H9 (cell line): ENCODE measurements around the gene GPR82. TPM values are rescaled to one million over a fixed set of nuclear protein-coding genes. Genes with fewer than 3 reads are reported as not detected.

ENCODE experiments used
- DNase-seq: peaks from one replicate; pipeline ENCODE4 v3.0.0-alpha.2; 2017
- H2AFZ ChIP-seq: one replicate; pipeline ENCODE4 v1.6.1; 2013; ENCODE audit warnings: mild to moderate bottlenecking, low read length, control low read depth, moderate library complexity
- H2AK5ac ChIP-seq: 2 replicates; pipeline ENCODE4 v1.6.1; 2013; ENCODE audit warnings: low read length, control low read depth, mixed read lengths; ENCODE audit not compliant: insufficient read length
- H2BK120ac ChIP-seq: one replicate; pipeline ENCODE4 v1.6.1; 2013; ENCODE audit warnings: low read depth, mild to moderate bottlenecking, low read length, control low read depth, inconsistent platforms; ENCODE audit not compliant: poor library complexity, severe bottlenecking
- H2BK12ac ChIP-seq: 2 replicates; pipeline ENCODE4 v1.6.1; 2013; ENCODE audit warnings: low read length, control low read depth, mixed read lengths, low read depth; ENCODE audit not compliant: insufficient read length
- H2BK15ac ChIP-seq: 2 replicates; pipeline ENCODE4 v1.6.1; 2013; ENCODE audit warnings: low read depth, low read length, control low read depth
- H2BK20ac ChIP-seq: one replicate; pipeline ENCODE4 v1.6.1; 2013; ENCODE audit warnings: low read depth, mild to moderate bottlenecking, low read length, control low read depth, inconsistent platforms; ENCODE audit not compliant: poor library complexity, severe bottlenecking
- H2BK5ac ChIP-seq: 2 replicates; pipeline ENCODE4 v1.6.1; 2013; ENCODE audit warnings: low read length, control low read depth, mixed read lengths; ENCODE audit not compliant: insufficient read length
- H3K14ac ChIP-seq: 2 replicates; pipeline ENCODE4 v1.6.1; 2013; ENCODE audit warnings: low read length, control low read depth; ENCODE audit not compliant: insufficient read depth
- H3K18ac ChIP-seq: 2 replicates; pipeline ENCODE4 v1.6.1; 2013; ENCODE audit warnings: low read depth, mild to moderate bottlenecking, mixed read lengths, low read length, control low read depth; ENCODE audit not compliant: insufficient read length
- H3K23ac ChIP-seq: 2 replicates; pipeline ENCODE4 v1.6.1; 2013; ENCODE audit warnings: low read length, control low read depth, mixed read lengths, low read depth; ENCODE audit not compliant: insufficient read length
- H3K23me2 ChIP-seq: 2 replicates; pipeline ENCODE4 v1.6.1; 2013; ENCODE audit warnings: low read depth, mild to moderate bottlenecking, mixed read lengths, low read length, control low read depth; ENCODE audit not compliant: insufficient read length, poor library complexity, severe bottlenecking
- H3K27ac ChIP-seq: 2 replicates; pipeline ENCODE4 v1.5.1; 2013; ENCODE audit warnings: low read length, control low read depth, mixed read lengths, low read depth; ENCODE audit not compliant: insufficient read length
- H3K27me3 ChIP-seq: 2 replicates; pipeline ENCODE4 v1.6.1; 2013; ENCODE audit warnings: low read length, control low read depth, inconsistent platforms; ENCODE audit not compliant: insufficient read depth
- H3K4ac ChIP-seq: 2 replicates; pipeline ENCODE4 v1.6.1; 2013; ENCODE audit warnings: low read depth, mild to moderate bottlenecking, control low read depth, inconsistent platforms, low read length, moderate library complexity
- H3K4me1 ChIP-seq: 2 replicates; pipeline ENCODE4 v1.6.1; 2013; ENCODE audit warnings: low read length, control low read depth, inconsistent platforms; ENCODE audit not compliant: insufficient read depth
- H3K4me2 ChIP-seq: 2 replicates; pipeline ENCODE4 v1.6.1; 2013; ENCODE audit warnings: low read length, control low read depth, mixed read lengths; ENCODE audit not compliant: insufficient read length, insufficient read depth
- H3K56ac ChIP-seq: 2 replicates; pipeline ENCODE4 v1.6.1; 2013; ENCODE audit warnings: low read depth, mild to moderate bottlenecking, mixed read lengths, low read length, control low read depth; ENCODE audit not compliant: insufficient read length
- H3K79me1 ChIP-seq: 2 replicates; pipeline ENCODE4 v1.6.1; 2013; ENCODE audit warnings: low read depth, mild to moderate bottlenecking, moderate library complexity, low read length, control low read depth, inconsistent platforms; ENCODE audit not compliant: insufficient read depth, poor library complexity, severe bottlenecking
- H3K79me2 ChIP-seq: 2 replicates; pipeline ENCODE4 v1.6.1; 2013; ENCODE audit warnings: low read length, control low read depth, inconsistent platforms; ENCODE audit not compliant: insufficient read depth
- H3K9ac ChIP-seq: 2 replicates; pipeline ENCODE4 v1.6.1; 2013; ENCODE audit warnings: low read length, control low read depth, mixed read lengths; ENCODE audit not compliant: insufficient read length; ENCODE audit errors: extremely low read depth
- H3K9me3 ChIP-seq: one replicate; pipeline ENCODE4 v1.6.1; 2013; ENCODE audit warnings: low read depth, low read length, inconsistent platforms; ENCODE audit not compliant: control insufficient read depth
- H3T11ph ChIP-seq: one replicate; pipeline ENCODE4 v1.6.1; 2013; ENCODE audit warnings: mild to moderate bottlenecking, low read length, control low read depth, inconsistent platforms
- H4K20me1 ChIP-seq: one replicate; pipeline ENCODE4 v1.6.1; 2013; ENCODE audit not compliant: control insufficient read depth, insufficient read length, insufficient read depth
- H4K5ac ChIP-seq: 2 replicates; pipeline ENCODE4 v1.6.1; 2013; ENCODE audit warnings: low read depth, mild to moderate bottlenecking, mixed read lengths, low read length, control low read depth; ENCODE audit not compliant: insufficient read length
- H4K8ac ChIP-seq: replicated peaks from 2 replicates; pipeline ENCODE4 v1.6.1; 2013; ENCODE audit warnings: low read length, control low read depth, mixed read lengths, low read depth; ENCODE audit not compliant: insufficient read length
- H4K91ac ChIP-seq: 2 replicates; pipeline ENCODE4 v1.6.1; 2013; ENCODE audit warnings: low read depth, mild to moderate bottlenecking, moderate library complexity, mixed read lengths, low read length, control low read depth; ENCODE audit not compliant: insufficient read length
- H3K27ac Mint-ChIP-seq, 3 experiments: 2 replicates in 2 of 3; 3 replicates in 1 of 3; pipeline ENCODE4 v1.8.0; 2020 to 2021; ENCODE audit warnings: mixed read lengths in 3 of 3, mild to moderate bottlenecking in 1 of 3, moderate library complexity in 1 of 3
- H3K27me3 Mint-ChIP-seq: 2 replicates; pipeline ENCODE4 v1.8.0; 2021; ENCODE audit warnings: low read depth, mild to moderate bottlenecking, moderate library complexity, mixed read lengths
- H3K36me3 Mint-ChIP-seq, 3 experiments: 2 replicates in 2 of 3; 3 replicates in 1 of 3; pipeline ENCODE4 v1.8.0; 2020 to 2021; ENCODE audit warnings: low read depth in 3 of 3, mixed read lengths in 3 of 3; ENCODE audit not compliant: insufficient read depth in 1 of 3
- H3K4me1 Mint-ChIP-seq, 2 experiments: 2 replicates each; pipeline ENCODE4 v1.8.0; 2020; ENCODE audit warnings: mixed read lengths in 2 of 2
- H3K4me3 Mint-ChIP-seq, 2 experiments: 2 replicates in 1 of 2; 3 replicates in 1 of 2; pipeline ENCODE4 v1.8.0; 2020 to 2021; ENCODE audit warnings: mild to moderate bottlenecking in 2 of 2, mixed read lengths in 2 of 2, moderate library complexity in 1 of 2
- H3K9me3 Mint-ChIP-seq, 2 experiments: 2 replicates in 1 of 2; 3 replicates in 1 of 2; pipeline ENCODE4 v1.8.0; 2020; ENCODE audit warnings: mild to moderate bottlenecking in 2 of 2, mixed read lengths in 2 of 2, moderate library complexity in 1 of 2
- WGBS: extraction: QIAGEN DNeasy Blood & Tissue Kit; methylation state at CpG from one replicate; pipeline ENCODE4 v1.1.7; 2013; ENCODE audit warnings: missing lambda C conversion rate, low lambda C conversion rate, mixed read lengths; ENCODE audit not compliant: insufficient read length; ENCODE audit errors: extremely low coverage; 5-methylcytosine and 5-hydroxymethylcytosine counted together
- total RNA-seq: library from RNA; stranded (reverse); gene quantifications from 2 replicates; pipeline ENCODE4 v1.2.1, GENCODE V29; 2021
- TF ChIP-seq, protein P1 (sequence below): fragments of 200-600 bp; sonication (generic); conservative IDR thresholded peaks from 3 replicates; pipeline ENCODE4 v1.8.0; 2021; ENCODE audit warnings: antibody characterized with exemption, mild to moderate bottlenecking

Gene GPR82
- total RNA-seq, 1 experiment from 2014 or later, result not detected

DNA sequence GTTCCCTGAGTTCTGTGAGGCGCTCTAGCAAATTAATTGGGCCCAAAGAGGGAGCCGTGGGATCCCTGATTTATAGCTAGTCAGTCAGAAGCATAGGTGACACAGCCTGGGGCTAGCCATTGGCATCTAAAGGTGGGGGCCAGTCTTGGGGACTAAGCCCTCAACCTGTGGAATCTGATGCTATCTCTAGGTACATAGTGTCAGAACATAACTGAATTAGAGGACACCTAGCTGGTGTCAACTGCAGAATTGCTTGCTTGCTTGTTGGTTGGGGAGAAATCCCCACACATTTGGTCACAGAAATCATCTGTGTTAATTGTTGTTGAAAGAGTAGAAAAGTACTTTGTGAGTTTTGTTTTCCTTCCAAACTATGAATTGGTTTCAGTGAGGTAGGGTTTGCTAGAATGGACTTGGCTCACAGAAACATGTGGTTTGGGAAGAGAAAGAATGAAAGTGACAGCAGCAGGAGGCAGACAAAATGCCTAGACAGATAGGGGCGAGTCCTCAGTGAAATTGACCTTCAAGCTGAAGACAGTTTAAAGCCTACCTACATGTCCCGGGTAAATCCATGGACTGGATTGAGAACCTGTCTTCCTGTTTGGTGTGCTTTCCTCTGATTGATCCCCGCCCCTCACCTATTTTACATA is 12.8 kb upstream of the GPR82 start:
- Histone ChIP-seq H2AFZ (no peak overlapping the region), H3K27me3 (no peaks in the 10 kb centered on the region), H3K56ac (no peak overlapping the region), H4K5ac (no peak overlapping the region), H4K20me1 (no peaks in the 10 kb centered on the region), H3K27ac (peak overlapping the region; percentile 39), H3K4me1 (peaks cover 14% of the 10 kb centered on the region; the same call in 1 of the 2 replicates), H3K4me2 (no peak overlapping the region), H2AK5ac (no peak overlapping the region), H3K23me2 (no peaks in the 10 kb centered on the region), H4K8ac (no peak overlapping the region), H2BK15ac (peak overlapping the region; percentile 89; the same call in 1 of the 2 replicates), H2BK5ac (no peak overlapping the region), H4K91ac (no peak overlapping the region), H3K9me3 (no peaks in the 10 kb centered on the region), H3K9ac (no peak overlapping the region), H3T11ph (no peak overlapping the region), H3K14ac (no peak overlapping the region), H2BK20ac (no peak overlapping the region), H2BK12ac (peak overlapping the region; percentile 62), H3K18ac (no peak overlapping the region), H3K23ac (no peak overlapping the region), H2BK120ac (no peak overlapping the region), H3K79me1 (no peaks in the 10 kb centered on the region), H3K79me2 (no peaks in the 10 kb centered on the region), H3K4ac (no peak overlapping the region)
- peak overlapping the region in 1 of 3 experiments; percentile 86; a peak in 2 of 7 replicates for H3K27ac Mint-ChIP-seq
- no peak overlapping the region for H3K4me3 Mint-ChIP-seq
- WGBS, result no CpG with 5 or more reads among the region's 5 CpGs
- no peaks in the 10 kb centered on the region for H3K27me3 Mint-ChIP-seq
- H3K9me3 Mint-ChIP-seq, result peaks cover 54 to 56% of the 10 kb centered on the region in 2 experiments
- peaks cover 20 to 38% of the 10 kb centered on the region in 2 experiments for H3K4me1 Mint-ChIP-seq
- TF ChIP-seq, protein P1, sequence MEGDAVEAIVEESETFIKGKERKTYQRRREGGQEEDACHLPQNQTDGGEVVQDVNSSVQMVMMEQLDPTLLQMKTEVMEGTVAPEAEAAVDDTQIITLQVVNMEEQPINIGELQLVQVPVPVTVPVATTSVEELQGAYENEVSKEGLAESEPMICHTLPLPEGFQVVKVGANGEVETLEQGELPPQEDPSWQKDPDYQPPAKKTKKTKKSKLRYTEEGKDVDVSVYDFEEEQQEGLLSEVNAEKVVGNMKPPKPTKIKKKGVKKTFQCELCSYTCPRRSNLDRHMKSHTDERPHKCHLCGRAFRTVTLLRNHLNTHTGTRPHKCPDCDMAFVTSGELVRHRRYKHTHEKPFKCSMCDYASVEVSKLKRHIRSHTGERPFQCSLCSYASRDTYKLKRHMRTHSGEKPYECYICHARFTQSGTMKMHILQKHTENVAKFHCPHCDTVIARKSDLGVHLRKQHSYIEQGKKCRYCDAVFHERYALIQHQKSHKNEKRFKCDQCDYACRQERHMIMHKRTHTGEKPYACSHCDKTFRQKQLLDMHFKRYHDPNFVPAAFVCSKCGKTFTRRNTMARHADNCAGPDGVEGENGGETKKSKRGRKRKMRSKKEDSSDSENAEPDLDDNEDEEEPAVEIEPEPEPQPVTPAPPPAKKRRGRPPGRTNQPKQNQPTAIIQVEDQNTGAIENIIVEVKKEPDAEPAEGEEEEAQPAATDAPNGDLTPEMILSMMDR, result no peak
- H3K36me3 Mint-ChIP-seq, result peaks cover 4 to 7% (median 7%) of the 10 kb centered on the region in 3 experiments; a peak in 6 of 7 replicates
- no peak for DNase-seq
